ENCODE measurements around the gene OR56B1. TPM values are rescaled to one million over a fixed set of nuclear protein-coding genes. Genes with fewer than 3 reads are reported as not detected.

The OR56B1 gene, protein sequence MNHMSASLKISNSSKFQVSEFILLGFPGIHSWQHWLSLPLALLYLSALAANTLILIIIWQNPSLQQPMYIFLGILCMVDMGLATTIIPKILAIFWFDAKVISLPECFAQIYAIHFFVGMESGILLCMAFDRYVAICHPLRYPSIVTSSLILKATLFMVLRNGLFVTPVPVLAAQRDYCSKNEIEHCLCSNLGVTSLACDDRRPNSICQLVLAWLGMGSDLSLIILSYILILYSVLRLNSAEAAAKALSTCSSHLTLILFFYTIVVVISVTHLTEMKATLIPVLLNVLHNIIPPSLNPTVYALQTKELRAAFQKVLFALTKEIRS
- total RNA-seq = under 1 TPM in 1 of 9 donors, not detected in 8; 0.13 TPM
- polyA plus RNA-seq = not detected
- long read RNA-seq, donor 1 = 0 reads
- long read RNA-seq, donor 2 = 0 reads
- long read RNA-seq, donor 3 = 0 reads

DNA sequence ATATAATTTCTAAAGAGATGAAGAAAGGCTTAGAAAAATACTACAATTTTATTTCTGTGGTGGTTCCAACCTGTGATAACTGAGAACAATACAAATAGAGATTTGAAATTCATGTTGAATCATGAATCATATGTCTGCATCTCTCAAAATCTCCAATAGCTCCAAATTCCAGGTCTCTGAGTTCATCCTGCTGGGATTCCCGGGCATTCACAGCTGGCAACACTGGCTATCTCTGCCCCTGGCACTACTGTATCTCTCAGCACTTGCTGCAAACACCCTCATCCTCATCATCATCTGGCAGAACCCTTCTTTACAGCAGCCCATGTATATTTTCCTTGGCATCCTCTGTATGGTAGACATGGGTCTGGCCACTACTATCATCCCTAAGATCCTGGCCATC lies at the start of gene OR56B1:
TSS of gene OR56B1 (plus strand) at position 53 of the 400 bp plus-strand sequence. CDS start at position 122, 69 bp downstream.
- H3K4me1 ChIP-seq = no peaks in the 10 kb centered on the region
- H3K4me3 ChIP-seq = no peak within 1 kb of the TSS
- no peaks in the 10 kb centered on the region for H3K27me3 ChIP-seq
- peaks cover 0 to 8% (median under 1%) of the 10 kb centered on the region in 12 donors for H3K9me3 ChIP-seq
- H3K27ac ChIP-seq = no peak within 1 kb of the TSS
- no peak for ATAC-seq
- intact Hi-C loops (cut with DNase I) = no loop called here
- 64 to 83% (median 73%) methylated on average over 1 of the region's 1 CpG for WGBS, 4 donors
- TF ChIP-seq, protein P1, sequence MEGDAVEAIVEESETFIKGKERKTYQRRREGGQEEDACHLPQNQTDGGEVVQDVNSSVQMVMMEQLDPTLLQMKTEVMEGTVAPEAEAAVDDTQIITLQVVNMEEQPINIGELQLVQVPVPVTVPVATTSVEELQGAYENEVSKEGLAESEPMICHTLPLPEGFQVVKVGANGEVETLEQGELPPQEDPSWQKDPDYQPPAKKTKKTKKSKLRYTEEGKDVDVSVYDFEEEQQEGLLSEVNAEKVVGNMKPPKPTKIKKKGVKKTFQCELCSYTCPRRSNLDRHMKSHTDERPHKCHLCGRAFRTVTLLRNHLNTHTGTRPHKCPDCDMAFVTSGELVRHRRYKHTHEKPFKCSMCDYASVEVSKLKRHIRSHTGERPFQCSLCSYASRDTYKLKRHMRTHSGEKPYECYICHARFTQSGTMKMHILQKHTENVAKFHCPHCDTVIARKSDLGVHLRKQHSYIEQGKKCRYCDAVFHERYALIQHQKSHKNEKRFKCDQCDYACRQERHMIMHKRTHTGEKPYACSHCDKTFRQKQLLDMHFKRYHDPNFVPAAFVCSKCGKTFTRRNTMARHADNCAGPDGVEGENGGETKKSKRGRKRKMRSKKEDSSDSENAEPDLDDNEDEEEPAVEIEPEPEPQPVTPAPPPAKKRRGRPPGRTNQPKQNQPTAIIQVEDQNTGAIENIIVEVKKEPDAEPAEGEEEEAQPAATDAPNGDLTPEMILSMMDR (IDR thresholded peaks at IDR 0.05) = no peak
- no peak for TF ChIP-seq POLR2A (IDR thresholded peaks at IDR 0.05)
- DNase-seq = no peak
- no peaks in the 10 kb centered on the region for H3K36me3 ChIP-seq

DNA sequence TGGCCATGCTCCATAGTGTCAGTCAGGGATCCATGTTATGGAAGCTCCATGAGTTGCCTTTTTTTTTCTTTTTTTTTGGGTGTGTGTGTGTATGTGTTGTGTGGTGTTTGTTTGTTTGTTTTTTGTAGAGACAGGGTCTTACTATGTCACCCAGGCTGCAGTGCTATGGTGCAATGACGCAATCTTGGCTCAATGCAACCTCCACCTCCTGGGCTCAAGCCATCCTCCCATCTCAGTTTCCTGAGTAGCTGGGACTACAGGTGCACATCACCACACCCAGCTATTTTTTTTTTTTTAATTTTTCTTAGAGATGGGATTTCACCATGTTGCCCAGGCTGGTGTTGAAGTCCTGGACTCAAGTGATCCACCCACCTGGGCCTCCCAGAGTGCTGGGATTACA lies 47.8 kb upstream of the OR56B1 start:
- intact Hi-C loops (cut with DNase I) = loop anchor here in 4 of 10 donors (5.0 to 10.0 kb wide), 3 partner anchors 61 to 66 kb away; partner anchors contain the start of gene TRIM34 (in 3 of the 4)
- Histone ChIP-seq H3K4me1 (peaks cover 0 to 38% (median 19%) of the 10 kb centered on the region in 12 donors), H3K9me3 (no peaks in the 10 kb centered on the region), H3K36me3 (peaks cover 0 to 4% (median 0%) of the 10 kb centered on the region in 9 donors), H3K4me3 (no peak overlapping the region), H3K27me3 (no peaks in the 10 kb centered on the region), H3K27ac (peak overlapping the region in 10 of 12 donors; percentile 77 to 99 (median 88))
- DNase-seq (no peak), ATAC-seq (no peak)
- 93 to 100% (median 97%) methylated on average over 1 of the region's 1 CpG for WGBS, 4 donors
- TF ChIP-seq POLR2A (IDR thresholded peaks at IDR 0.05) = no peak

DNA sequence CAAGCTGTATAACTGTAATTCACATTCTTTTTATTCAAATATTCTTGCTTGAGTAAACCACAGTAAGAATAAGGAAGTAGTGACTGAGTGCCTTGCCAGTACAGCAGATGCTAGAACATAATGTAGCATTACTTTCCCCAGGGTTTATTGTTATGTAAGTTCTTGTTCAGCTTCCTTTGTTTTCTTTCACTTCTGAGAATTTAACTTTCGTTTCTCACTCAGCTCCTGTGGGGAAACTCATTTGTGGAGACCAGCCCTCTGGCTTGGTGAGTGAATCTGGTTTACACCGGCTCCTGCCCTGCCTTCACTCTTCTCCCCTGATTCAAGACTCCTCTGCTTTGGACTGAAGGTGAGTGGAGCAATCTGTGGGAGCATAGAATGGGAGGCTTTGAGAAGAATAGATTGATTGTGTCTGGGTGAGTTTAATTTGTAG lies 46.7 kb upstream of the OR56B1 start, which contains the start of gene TRIM22:
TSS of gene TRIM22 (plus strand) at position 240 of the 433 bp plus-strand sequence. CDS start 6,443 bp downstream, outside the sequence.
- peak in 1 of 2 donors; percentile 18 for TF ChIP-seq POLR2A (IDR thresholded peaks at IDR 0.05)
- TF ChIP-seq, protein P1 (IDR thresholded peaks at IDR 0.05) = no peak
- H3K36me3 ChIP-seq = peaks cover 0 to 14% (median 0%) of the 10 kb centered on the region in 9 donors
- DNase-seq = peak in 4 of 5 donors; percentile 32 to 46 (median 39)
- 26 to 44% (median 39%) methylated on average over 2 of the region's 2 CpGs for WGBS, 4 donors
- peaks cover 0 to 44% (median 15%) of the 10 kb centered on the region in 12 donors for H3K4me1 ChIP-seq
- no peaks in the 10 kb centered on the region for H3K9me3 ChIP-seq
- H3K27ac ChIP-seq = peak within 1 kb of the TSS; percentile 77 to 99 (median 88)
- H3K27me3 ChIP-seq = no peaks in the 10 kb centered on the region
- peak within 1 kb of the TSS; percentile 11 to 77 (median 58) for H3K4me3 ChIP-seq
- intact Hi-C loops (cut with DNase I) = loop anchor here in 4 of 10 donors (5.0 to 10.0 kb wide), 3 partner anchors 62 to 67 kb away; partner anchors contain the start of gene TRIM34 (in 3 of the 4)
- ATAC-seq = peak; percentile 63 to 73 (median 68)

DNA sequence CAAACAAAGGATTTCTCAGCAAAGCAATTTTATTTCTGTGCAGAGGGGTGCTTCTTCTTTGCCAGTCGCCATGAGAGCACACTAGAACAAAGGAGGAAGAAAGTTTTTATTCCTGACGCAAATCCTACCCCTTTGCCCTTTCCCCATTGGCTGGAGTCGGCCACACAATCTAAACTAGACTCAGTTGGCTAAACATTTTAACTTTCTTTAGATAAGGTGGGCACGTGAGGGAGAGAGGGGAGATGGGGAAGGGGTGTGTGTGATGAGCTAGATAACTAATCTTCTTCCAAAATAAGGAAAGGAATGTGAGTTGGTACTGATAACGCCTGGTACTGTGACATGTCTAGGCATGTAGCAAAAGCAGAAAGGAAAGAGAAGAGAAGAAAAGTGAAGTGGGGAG lies 46.0 kb upstream of the OR56B1 start:
- DNase-seq (peak in 2 of 5 donors; percentile 27 to 48), ATAC-seq (peak; percentile 62 to 76 (median 72))
- Histone ChIP-seq H3K9me3 (no peaks in the 10 kb centered on the region), H3K4me3 (peak overlapping the region; percentile 11 to 77 (median 58)), H3K27ac (peak overlapping the region; percentile 77 to 99 (median 88)), H3K36me3 (peaks cover 0 to 19% (median 0%) of the 10 kb centered on the region in 9 donors), H3K4me1 (peaks cover 0 to 48% (median 13%) of the 10 kb centered on the region in 12 donors), H3K27me3 (no peaks in the 10 kb centered on the region)
- 23 to 33% (median 28%) methylated on average over 5 of the region's 5 CpGs for WGBS, 4 donors
- TF ChIP-seq POLR2A (IDR thresholded peaks at IDR 0.05) = no peak
- TF ChIP-seq, protein P1 (IDR thresholded peaks at IDR 0.05) = no peak
- intact Hi-C loops (cut with DNase I) = loop anchor here in 1 of 10 donors (10.0 kb wide), 1 partner anchor 65 kb away; the partner anchor contains the start of gene TRIM34
